Central memory CD4-positive, alpha-beta T cell (primary cell): ENCODE measurements around the gene NOP56.

Source experiments
- DNase-seq: peaks from one replicate; pipeline ENCODE4 v3.0.0; 2022

Gene NOP56

GRCh38 chr20:2703716-2704475 is 51.5 kb downstream of the NOP56 start:
- no peak for DNase-seq

GRCh38 chr20:2705931-2706645 is 53.7 kb downstream of the NOP56 start:
- DNase-seq = no peak

GRCh38 chr20:2706688-2707352 is 54.4 kb downstream of the NOP56 start:
- no peak for DNase-seq

- DNase-seq = no peak
Measured at GRCh38 chr20:2707353-2708072, 55.1 kb downstream of the NOP56 start.
